Activated CD4-positive, CD25-positive, alpha-beta regulatory T cell treated with anti-CD3 and anti-CD28 coated beads, Interleukin-2, amount 50 U/mL, for 24 hours (primary cell): ENCODE results near the gene CDK5.
"Not testable (repeated sequence)": the region's sequence is repeated elsewhere in the genome, so short reads cannot be mapped to it uniquely, and the experiment has no call there.

ENCODE experiments used
- ATAC-seq, 2 donors: fragments of 150-1000 bp; cut with Tn5 transposase; one replicate each; pipeline ENCODE4 v1.10.0; 2021; ENCODE audit warnings: mild to moderate bottlenecking in 1 of 2, moderate library complexity in 1 of 2

Gene CDK5

GRCh38 chr7:151013733-151014497 is 43.8 kb downstream of the CDK5 start:
- peak; percentile 50 to 54 for ATAC-seq

- peak; percentile 1 to 4 for ATAC-seq
These were observed 44.4 kb downstream of the CDK5 start for GRCh38 chr7:151013356-151013732.

GRCh38 chr7:151012911-151013347 is 44.8 kb downstream of the CDK5 start:
- ATAC-seq = no peak

GRCh38 chr7:151012031-151012692 is 45.5 kb downstream of the CDK5 start:
- no peak for ATAC-seq

- ATAC-seq = not testable (repeated sequence)
These were observed 46.1 kb downstream of the CDK5 start for GRCh38 chr7:151011616-151012015.

GRCh38 chr7:151011097-151011409 is 46.6 kb downstream of the CDK5 start:
- ATAC-seq = no peak

- ATAC-seq = peak in 1 of 2 donors; percentile 11
These were observed 47.2 kb downstream of the CDK5 start for GRCh38 chr7:151010307-151011096.

GRCh38 chr7:151010037-151010306 is 47.7 kb downstream of the CDK5 start:
- ATAC-seq = no peak

GRCh38 chr7:151009327-151010036 is 48.2 kb downstream of the CDK5 start:
- ATAC-seq = no peak

GRCh38 chr7:151008511-151009323 is 49.0 kb downstream of the CDK5 start:
- peak; percentile 80 to 82 for ATAC-seq

- ATAC-seq = no peak
These were observed 49.6 kb downstream of the CDK5 start for GRCh38 chr7:151008143-151008510.

- ATAC-seq = no peak
These were observed 50.2 kb downstream of the CDK5 start for GRCh38 chr7:151007469-151007898.

GRCh38 chr7:151006590-151007300 is 51.0 kb downstream of the CDK5 start:
- ATAC-seq = no peak

GRCh38 chr7:151005566-151005965 is 52.1 kb downstream of the CDK5 start:
- ATAC-seq = no peak
